ENCODE results near the gene TPTE. TPM values are rescaled to one million over a fixed set of nuclear protein-coding genes. Genes with fewer than 3 reads are reported as not detected.
"Not testable (repeated sequence)": the region's sequence is repeated elsewhere in the genome, so short reads cannot be mapped to it uniquely, and the experiment has no call there.

TPTE gene
- not detected in 2 replicates for total RNA-seq (2014; rRNA removed)
- not detected for polyA plus RNA-seq (2012)

DNA sequence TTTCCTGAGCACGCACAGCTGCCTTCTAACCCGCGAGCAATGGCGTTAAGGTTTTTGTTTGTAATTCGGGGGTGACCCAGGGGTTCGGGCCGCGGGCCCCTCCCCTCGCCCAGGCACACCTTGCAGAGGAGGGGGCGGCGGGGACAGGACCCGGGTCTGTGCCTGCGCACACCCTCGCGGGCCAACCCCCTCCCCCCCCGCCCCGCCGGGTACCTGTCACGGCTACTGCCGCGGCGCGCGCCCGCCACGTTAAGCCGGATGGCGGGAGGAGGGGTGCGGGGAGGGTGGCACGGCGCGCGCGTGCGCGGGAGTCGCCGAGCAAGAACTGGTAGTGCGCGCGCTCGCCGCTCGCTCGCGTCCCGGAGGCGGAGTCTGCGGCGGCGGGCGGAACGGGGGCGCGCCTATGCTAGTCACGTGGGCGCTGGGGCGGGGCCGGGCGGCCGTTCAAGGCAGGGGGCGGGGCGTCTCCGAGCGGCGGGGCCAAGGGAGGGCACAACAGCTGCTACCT is at the start of gene TPTE:
TPTE (plus strand) TSS at position 493 of the 508 bp plus-strand sequence. CDS start 17,141 bp downstream, outside the sequence.
- DNase-seq (ENCODE audit: low read depth), result no peak

DNA sequence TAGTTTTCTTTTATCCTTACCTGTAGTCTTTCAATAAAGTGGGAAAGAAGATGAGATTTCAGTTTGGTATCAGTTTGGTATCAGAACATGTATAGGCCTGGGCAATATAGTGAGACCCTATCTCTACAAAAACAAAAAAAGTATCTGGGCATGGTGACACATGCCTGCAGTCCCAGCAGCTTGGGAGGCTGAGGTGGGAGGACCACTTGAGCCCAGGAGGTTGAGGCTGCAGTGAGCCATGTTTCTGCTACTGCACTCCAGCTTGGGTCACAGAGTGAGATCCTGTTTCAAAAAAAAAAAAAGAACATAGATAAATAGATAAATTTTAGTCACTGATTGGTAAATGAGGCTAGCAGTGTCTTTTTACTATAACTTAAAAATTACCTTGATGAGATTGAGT is 49.4 kb upstream of the TPTE start:
- DNase-seq (ENCODE audit: low read depth), result not testable (repeated sequence)

DNA sequence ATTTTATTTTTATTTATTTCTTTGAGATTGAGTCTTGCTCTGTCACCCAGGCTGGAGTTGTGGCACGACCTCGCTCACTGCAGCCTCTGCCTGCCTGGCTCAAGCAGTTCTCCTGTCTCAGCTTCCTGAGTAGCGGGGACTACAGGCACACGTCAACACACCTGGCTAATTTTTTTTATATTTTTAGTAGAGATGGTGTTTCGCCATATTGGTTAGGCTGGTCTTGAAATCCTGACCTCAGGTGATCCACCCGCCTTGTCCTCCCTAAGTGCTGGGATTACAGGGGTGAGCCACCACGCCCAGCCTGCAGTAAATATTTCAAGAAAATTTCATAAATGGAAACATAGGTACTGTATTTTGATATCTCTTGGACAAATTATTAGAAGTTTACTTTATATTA is 43.6 kb upstream of the TPTE start:
- DNase-seq (ENCODE audit: low read depth), result not testable (repeated sequence)

DNA sequence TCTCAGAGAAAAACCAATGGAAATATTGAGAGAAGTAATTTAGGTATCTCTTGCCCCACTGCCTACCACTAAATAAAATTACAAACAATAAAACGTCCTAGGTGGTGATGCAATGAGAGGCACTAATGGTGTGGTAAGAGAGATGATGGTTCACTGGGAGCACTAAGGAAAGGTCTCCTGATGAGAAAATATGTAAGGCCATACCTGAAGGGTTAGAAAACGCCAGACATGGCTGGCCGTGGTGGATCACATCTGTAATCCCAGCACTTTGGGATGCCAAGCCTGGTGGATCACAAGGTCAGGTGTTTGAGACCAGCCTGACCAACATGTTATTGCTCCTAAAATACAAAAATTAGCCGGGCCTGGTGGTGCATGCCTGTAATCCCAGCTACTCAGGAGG is 41.5 kb upstream of the TPTE start:
- DNase-seq (ENCODE audit: low read depth), result not testable (repeated sequence)

DNA sequence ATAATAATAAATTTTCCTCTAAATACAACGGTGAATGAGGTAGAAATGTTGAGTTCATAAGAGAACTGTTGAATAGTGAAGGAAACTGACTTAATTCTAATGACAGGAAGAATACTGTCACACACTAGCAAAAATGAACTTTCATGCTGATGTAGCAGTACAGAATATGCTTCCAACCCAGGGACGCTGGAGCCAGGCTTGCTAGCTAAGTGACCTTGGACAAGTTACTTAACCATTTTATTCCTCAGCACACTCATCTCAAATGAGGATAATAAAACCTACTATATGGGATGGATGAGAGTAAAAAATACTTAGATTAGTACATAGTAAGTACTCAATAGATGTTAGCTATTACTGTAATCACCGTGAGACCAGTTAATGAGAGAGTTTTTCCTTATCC is 36.5 kb upstream of the TPTE start:
- DNase-seq (ENCODE audit: low read depth), result not testable (repeated sequence)

DNA sequence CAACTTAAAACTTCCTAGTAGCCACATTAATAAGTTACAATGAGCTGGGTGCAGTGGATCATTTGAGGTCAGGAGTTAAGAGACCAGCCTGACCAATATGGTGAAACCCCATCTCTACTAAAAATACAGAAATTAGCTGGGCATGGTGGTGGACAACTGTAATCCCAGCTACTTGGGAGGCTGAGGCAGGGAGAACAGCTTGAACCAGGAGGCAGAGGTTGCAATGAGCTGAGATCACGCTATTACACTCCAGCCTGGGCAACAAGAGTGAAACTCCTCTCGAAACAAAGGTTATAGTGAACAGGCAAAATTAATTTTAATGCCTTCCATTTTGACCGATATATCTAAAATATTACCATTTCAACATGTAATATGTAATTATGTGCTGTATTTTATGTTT is 30.9 kb upstream of the TPTE start:
- DNase-seq (ENCODE audit: low read depth), result not testable (repeated sequence)

DNA sequence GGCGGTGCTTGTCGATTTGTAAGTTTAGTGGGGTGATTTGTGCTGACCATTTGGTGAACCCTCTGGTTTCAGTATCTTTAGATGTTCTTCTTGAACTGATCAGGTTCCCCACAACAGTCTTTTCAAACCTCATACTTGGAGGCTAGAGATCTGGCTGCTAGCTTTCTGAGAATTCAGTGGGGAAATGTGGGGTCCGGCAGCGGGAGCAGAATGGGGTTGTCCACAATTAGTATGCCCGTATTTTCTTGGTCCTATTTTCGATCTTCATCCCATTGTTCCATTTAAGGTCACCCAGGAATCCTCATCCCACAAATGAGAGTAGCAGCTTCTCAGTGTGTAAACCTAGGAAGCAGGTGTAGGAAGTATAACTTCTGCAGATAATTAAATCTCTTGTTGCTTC is 10.3 kb upstream of the TPTE start:
- no peak for DNase-seq (ENCODE audit: low read depth)

DNA sequence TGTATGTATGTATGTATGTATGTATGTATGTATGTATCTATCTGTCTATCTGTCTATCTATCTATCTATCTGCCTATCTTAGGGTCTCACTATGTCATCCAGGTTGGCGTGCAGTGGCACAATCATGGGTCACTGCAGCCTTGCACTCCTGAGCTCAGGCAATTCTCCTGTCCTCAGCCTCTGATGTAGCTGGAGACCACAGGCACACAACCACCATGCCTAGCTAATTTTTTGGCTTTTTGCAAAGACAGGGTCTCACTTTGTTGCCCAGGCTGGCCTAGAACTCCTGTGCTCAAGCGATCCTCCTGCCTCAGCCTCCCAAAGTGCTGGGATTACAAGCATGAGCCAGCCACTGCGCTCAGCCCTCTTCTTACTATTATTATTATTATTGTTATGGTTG is 4.5 kb upstream of the TPTE start:
- not testable (repeated sequence) for DNase-seq (ENCODE audit: low read depth)

DNA sequence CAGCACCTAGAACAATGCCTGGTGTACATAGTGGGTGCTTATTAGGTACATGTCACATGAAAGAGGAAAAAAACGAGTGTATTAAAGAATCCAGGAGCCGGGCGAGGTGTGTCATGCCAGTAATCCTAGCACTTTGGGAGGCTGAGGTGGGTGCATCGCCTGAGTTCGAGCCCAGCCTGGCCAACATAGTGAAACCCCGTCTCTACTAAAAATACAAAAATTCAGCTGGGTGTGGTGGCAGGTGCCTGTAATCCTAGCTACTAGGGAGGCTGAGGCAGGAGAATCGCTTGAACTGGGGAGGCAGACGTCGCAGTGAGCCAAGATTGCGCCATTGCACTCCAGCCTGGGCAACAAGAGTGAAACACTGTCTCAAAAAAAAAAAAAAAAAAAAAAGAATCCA is 3.5 kb upstream of the TPTE start:
- DNase-seq (ENCODE audit: low read depth), result not testable (repeated sequence)

DNA sequence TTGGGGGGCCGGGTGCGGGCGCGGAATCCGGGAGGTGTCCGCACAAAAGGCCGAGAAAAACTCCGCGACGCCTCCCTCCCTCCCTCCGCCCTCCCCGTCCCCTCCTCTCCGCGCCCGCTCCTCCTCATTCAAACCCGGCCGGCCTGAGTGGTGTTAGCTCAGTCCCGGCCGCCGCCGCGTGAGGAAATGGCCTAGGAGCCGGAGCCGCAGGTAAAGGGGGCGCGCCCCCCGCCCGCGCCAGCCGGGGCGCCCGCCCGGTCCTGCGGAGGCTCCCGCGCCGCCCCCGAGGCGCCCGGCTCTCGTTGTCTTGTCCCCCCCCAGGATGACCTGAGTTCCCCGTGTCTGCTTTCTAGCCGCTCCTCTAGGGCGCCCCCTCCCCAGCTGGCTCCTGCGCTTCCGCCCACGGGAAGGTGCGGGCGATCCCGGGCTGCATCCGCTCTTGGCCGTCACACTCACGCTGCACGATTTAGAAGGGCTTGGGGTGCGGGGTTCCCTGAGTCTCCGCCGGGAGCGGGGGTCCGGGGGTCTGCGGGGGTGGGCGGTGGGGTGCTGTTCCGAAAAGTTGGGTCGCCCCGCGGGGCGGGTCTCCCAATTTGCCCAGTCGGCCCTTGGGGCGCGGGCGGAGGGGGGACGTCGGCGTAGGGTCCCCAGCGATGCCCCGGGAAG is 585 bp downstream of the TPTE start:
- DNase-seq (ENCODE audit: low read depth), result not testable (repeated sequence)

DNA sequence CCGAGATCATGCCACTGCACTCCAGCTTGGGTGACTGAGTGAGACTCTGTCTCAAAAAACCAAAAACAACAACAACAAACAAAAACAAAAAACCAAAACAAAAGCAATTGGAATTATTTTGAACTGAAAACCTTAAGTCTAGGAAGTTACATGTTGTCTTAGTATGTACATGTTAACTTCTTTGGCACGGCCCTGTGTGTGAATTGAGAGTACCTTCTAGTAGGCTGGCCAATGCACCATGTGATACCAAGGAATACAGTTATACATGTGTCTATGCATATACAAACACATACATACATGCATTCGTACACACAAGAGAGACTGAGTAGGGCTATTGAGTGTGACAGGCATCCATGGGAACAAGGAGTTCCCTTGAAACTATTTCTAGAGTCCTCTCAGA is 18.6 kb downstream of the TPTE start:
- no peak for DNase-seq (ENCODE audit: low read depth)

DNA sequence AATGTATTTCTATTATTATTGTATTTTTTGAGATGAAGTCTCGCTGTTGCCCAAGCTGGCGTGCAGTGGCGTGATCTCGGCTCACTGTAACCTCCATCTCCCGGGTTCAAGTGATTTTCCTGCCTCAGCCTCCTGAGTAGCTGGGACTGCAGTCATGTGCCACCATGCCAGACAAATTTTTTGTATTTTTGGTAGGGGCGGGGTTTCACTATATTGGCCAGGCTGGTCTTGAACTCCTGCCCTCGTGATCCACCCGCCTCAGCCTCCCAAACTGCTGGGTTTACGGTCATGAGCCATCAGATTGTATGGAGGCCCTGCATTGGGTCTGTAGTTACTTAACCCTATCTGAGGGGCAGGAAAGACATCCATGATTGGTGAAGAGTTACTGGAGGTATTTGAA is 23.0 kb downstream of the TPTE start:
- not testable (repeated sequence) for DNase-seq (ENCODE audit: low read depth)

DNA sequence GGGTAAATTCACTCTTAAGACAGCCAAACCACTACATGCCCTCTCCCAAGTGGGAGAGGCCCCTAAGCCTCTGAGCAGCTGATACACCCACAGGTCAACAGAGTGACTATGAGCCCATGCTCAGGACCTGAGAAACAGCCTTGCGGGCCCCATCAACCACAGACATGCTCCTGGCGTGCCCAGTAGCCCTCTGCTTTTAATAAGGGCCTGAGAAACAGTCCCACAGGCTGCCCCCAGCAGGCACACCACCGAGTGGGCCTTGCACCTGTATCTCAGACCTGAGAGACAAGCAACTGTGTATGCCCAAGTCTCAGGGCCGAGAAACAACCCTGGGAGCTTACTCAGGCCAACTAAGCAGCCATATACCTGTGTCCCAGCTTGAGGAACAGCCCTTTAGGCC is 26.5 kb downstream of the TPTE start:
- not testable (repeated sequence) for DNase-seq (ENCODE audit: low read depth)

DNA sequence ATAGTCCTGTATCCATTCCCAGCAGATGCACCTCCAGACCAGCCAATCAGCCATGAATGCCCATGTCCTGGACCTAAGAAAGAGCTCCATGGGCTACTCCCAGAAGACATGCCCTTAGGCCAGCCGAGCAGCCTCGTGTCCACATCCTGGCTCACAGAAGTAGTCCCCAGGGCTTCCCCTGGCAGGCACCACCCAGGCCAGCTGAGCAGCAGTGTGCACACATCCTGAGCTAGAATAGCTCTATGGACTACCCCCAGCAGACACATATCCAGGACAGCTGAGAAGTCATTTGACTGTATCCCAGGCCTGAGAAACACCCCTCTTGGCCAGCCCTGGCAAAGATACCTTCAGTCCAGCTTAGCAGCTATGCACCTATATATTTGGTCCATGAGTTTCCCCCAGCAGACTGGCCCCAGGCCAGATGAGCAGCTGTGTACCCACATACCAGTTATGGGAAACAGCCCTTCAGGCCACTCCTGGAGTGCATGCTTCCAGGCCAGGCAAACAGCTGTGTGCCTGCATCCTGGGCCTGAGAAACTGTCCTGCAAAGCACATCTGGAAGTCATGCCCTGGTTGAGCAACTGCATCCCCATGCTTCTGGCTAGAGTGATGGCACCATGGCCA is 27.1 kb downstream of the TPTE start:
- DNase-seq (ENCODE audit: low read depth), result not testable (repeated sequence)

DNA sequence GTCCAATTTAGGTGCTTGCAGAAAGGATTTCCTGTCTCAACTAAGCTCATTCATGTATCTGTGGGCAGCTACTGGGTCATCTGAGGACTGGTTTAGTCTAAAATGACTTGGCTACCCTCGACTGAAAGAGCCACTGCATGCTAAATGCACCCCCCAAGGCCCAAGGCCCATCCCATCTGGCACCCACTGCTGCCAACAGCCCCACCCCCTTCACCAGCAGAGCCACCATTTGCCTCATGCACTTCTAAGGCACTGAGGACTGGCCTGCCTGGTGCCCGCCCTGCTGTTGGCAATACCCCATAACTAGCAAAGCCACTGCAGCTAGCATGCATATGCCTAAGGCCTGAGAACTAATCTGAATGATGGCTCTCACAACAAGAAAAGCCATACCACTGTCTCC is 49.4 kb downstream of the TPTE start:
- not testable (repeated sequence) for DNase-seq (ENCODE audit: low read depth)

DNA sequence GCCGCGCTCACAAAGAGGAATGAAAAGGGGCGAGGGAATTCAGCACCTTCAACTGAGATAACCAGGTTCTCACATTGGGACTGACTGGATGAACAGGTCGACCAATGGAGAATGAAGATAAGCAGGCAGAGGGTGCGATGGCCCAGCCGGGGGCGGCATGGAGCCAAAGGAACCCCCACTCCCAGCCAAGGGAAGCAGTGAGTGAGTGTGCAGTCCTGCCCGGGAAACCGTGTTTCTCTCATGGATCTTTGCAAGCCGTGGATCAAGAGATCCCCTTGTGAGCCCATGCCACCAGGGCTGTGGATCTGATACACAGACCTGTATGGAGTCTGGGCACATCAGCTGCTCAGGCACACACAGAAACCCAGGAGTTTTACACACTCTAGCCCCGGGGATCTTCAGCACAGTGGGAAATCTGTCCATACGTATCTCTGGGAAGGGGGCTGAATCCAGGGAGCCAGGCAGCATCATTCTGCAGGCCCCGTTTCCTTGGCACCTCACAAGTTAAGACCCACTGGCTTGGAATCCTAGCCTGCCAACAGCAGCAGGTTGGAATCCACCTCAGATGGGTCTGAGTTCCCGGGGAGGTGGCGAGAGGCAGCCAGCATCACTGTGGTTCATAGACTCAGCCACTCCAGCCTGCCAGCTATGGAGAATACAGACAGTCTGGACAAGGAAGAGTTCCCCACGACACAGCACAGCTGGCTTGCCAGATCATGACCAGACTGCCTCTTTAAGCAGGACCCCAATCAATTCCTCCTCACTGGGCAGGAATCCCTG is 53.3 kb downstream of the TPTE start:
- not testable (repeated sequence) for DNase-seq (ENCODE audit: low read depth)

DNA sequence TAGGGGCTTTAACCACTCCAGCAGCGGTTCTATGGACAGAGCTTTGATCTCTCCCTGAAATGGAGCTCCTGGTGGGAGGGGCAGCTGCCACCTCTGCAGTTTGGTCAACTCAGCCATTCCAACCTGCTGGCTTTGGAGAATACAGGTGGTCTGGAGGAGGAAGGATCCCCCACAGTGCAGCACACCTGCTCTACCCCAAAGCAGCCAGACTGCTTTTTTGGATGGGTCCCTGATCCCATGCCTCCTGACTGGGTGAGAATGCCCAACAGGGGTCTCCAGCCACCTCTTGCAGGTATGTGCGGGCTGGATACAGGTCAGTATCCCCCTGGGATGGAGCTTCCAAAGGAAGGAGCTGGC is 53.9 kb downstream of the TPTE start:
- DNase-seq (ENCODE audit: low read depth), result no peak

DNA sequence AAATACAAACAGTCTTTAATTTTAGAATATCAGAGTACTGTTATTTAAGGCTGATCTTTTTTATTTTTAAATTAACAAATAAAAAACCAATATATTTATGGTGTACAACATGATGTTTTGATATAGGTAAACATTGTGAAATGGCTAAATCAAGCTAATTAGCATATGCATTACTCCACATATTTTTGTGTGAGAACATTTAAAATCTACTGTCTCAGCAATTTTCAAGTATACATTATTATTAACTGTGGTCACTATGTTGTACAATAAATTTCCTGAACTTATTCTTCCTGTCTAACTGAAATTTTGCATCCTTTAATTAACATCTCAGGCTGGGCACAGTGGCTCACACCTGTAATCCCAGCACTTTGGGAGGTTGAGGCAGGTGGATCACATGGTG is 57.5 kb downstream of the TPTE start:
- DNase-seq (ENCODE audit: low read depth), result not testable (repeated sequence)

DNA sequence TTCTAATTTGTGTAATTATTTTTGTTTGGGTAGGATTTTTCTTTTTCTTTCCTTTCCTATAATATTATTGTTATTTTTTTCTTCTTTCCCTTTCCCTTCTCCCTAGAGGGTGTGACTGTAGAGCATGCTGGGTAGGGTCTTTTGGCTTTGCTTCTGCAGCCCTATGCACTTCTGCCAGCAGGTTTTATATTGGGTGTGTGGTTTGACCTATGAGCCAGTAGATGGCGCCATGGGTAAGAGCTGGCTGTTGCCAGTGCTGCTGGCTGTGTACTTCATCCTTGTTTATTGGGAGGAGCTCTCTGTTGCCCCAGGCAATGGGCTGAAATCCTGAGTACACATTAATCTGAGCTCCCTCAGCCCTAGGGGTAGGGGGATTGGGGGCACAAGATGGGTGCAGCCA is 67.7 kb downstream of the TPTE start:
- not testable (repeated sequence) for DNase-seq (ENCODE audit: low read depth)

DNA sequence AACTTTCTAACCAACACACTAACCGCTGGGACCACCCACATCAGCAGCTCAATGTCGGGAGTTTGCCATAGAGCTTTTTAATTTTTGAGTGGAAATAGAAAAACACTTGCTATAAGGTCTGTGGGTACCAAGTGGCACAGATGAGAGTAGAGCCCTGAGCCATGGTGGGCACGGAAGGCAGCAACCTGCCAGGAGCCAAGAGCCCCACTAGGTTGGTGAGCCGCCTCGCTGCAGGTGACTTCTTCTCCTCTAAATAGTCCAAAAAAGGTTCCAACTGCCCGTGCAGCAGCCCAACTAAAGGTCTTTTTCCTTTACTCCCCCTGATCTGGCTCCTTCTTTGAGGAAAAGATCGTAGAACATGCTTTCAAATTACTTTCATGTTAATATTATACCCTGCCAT is 85.7 kb downstream of the TPTE start:
- not testable (repeated sequence) for DNase-seq (ENCODE audit: low read depth)

DNA sequence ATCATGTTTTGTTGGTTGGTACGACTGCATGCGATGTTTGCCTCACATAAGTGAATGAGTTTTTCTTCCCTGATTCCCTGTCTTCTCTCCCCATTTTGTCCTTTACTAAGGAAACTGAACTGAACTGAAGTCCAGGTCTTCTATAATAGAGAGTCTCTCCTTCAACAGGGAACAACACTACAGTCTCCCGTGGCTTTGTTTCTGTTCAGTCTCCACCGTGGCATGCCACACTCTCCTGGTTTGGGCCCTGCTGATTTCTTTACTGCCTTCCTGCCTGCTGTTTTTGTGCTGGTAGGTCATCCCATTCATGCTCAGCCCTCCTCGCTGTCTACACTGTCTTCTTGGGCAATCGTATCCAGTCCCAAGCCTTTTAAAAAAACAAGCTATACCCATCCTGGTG is 92.9 kb downstream of the TPTE start:
- DNase-seq (ENCODE audit: low read depth), result not testable (repeated sequence)

DNA sequence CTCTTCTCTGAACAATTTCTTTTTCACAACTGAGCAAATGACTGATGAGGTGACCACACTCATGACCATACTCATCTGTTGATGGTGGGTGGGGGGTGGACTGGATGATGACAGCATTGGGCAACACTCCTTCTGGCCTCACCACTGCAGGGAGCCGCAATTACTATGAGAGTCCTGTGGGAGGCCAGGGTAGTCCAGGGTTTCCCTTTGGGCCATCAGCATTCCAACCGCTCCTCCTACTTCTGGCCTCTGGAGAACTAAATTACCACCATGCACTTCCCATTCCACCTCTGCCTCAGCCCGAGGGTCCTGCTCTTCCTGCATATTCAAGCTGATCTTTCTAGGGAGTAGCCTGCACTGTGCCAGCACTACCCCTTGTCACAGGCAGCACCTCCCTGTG is 94.7 kb downstream of the TPTE start:
- not testable (repeated sequence) for DNase-seq (ENCODE audit: low read depth)

Measured in LHCN-M2 (cell line).